WERI-Rb-1 (cell line): Measurements from ENCODE around the gene TOP3A.
A peak's percentile ranks its signal among the peaks of the same experiment; 100 is the strongest.

ENCODE experiments used
- DNase-seq: peaks from one replicate; pipeline ENCODE4 v3.0.0-alpha.2; 2020
- H3K27ac ChIP-seq: fragments of 250-450 bp; sonication (Bioruptor Pico); 2 replicates; pipeline ENCODE4 v1.5.1; 2020; ENCODE audit warnings: mild to moderate bottlenecking, moderate library complexity
- H3K27me3 ChIP-seq: fragments of 250-450 bp; sonication (Bioruptor Pico); 2 replicates; pipeline ENCODE4 v1.5.1; 2021; ENCODE audit warnings: mild to moderate bottlenecking, low read depth, moderate library complexity; ENCODE audit not compliant: insufficient read depth, severe bottlenecking
- H3K36me3 ChIP-seq: fragments of 250-450 bp; sonication (Bioruptor Pico); 2 replicates; pipeline ENCODE4 v1.5.1; 2020; ENCODE audit warnings: mild to moderate bottlenecking, moderate library complexity
- H3K4me3 ChIP-seq: 2 replicates; pipeline ENCODE4 v1.5.1; 2011; ENCODE audit warnings: low read depth, mild to moderate bottlenecking, control low read depth, low read length
- H3K9me3 ChIP-seq: fragments of 250-450 bp; sonication (Bioruptor Pico); 2 replicates; pipeline ENCODE4 v1.5.1; 2021; ENCODE audit warnings: mild to moderate bottlenecking, moderate library complexity; ENCODE audit not compliant: severe bottlenecking
- CTCF ChIP-seq: IDR thresholded peaks from 2 replicates; pipeline ENCODE4 v1.5.1; 2011; ENCODE audit warnings: low read depth, mild to moderate bottlenecking, control low read depth, inconsistent platforms, low read length

Gene TOP3A

GRCh38 chr17:18323007-18323406 is 8.2 kb upstream of the TOP3A start:
- DNase-seq, result no peak

GRCh38 chr17:18322522-18322921 is 7.7 kb upstream of the TOP3A start:
- peaks cover 61% of the 10 kb centered on the region for H3K36me3 ChIP-seq

More at GRCh38 chr17:18323007-18323406, 8.2 kb upstream of the TOP3A start:
- no peak for TF ChIP-seq CTCF
- Histone ChIP-seq H3K36me3 (peaks cover 60% of the 10 kb centered on the region), H3K9me3 (no peaks in the 10 kb centered on the region), H3K4me3 (no peak overlapping the region), H3K27me3 (no peaks in the 10 kb centered on the region), H3K27ac (no peak overlapping the region)

GRCh38 chr17:18321309-18321708 is 6.5 kb upstream of the TOP3A start:
- Histone ChIP-seq H3K4me3 (no peak overlapping the region), H3K27ac (no peak overlapping the region), H3K36me3 (peaks cover 65% of the 10 kb centered on the region), H3K27me3 (no peaks in the 10 kb centered on the region), H3K9me3 (no peaks in the 10 kb centered on the region)
- DNase-seq, result no peak
- TF ChIP-seq CTCF, result peak; percentile 44

More at GRCh38 chr17:18322522-18322921, 7.7 kb upstream of the TOP3A start:
- TF ChIP-seq CTCF, result no peak
- Histone ChIP-seq H3K4me3 (no peak overlapping the region), H3K9me3 (no peaks in the 10 kb centered on the region), H3K27ac (no peak overlapping the region), H3K27me3 (no peaks in the 10 kb centered on the region)
- DNase-seq, result no peak

GRCh38 chr17:18320301-18320700 is 5.5 kb upstream of the TOP3A start:
- no peak for TF ChIP-seq CTCF
- Histone ChIP-seq H3K4me3 (no peak overlapping the region), H3K27ac (no peak overlapping the region), H3K9me3 (no peaks in the 10 kb centered on the region), H3K27me3 (no peaks in the 10 kb centered on the region), H3K36me3 (peaks cover 60% of the 10 kb centered on the region)
- no peak for DNase-seq

GRCh38 chr17:18319604-18320256 is 4.9 kb upstream of the TOP3A start:
- TF ChIP-seq CTCF, result peak; percentile 57
- no peaks in the 10 kb centered on the region for H3K9me3 ChIP-seq
- H3K36me3 ChIP-seq, result peaks cover 54% of the 10 kb centered on the region
- DNase-seq, result peak; percentile 59
- no peak overlapping the region for H3K4me3 ChIP-seq
- no peaks in the 10 kb centered on the region for H3K27me3 ChIP-seq
- no peak overlapping the region for H3K27ac ChIP-seq

- Histone ChIP-seq H3K27me3 (no peaks in the 10 kb centered on the region), H3K9me3 (no peaks in the 10 kb centered on the region), H3K36me3 (peaks cover 46% of the 10 kb centered on the region), H3K27ac (no peak overlapping the region), H3K4me3 (no peak overlapping the region)
- no peak for DNase-seq
- no peak for TF ChIP-seq CTCF
These were observed 4.1 kb upstream of the TOP3A start for GRCh38 chr17:18318771-18319450.
